Neural cell (in vitro differentiated cells): ENCODE measurements around the gene POU2AF3. TPM values are rescaled to one million over a fixed set of nuclear protein-coding genes. Genes with fewer than 3 reads are reported as not detected.

Experiments used
- H2AFZ ChIP-seq: fragments of 200-600, 300-800 bp; sonication (generic), shearing (Covaris generic); 2 replicates; pipeline ENCODE4 v1.6.0; 2014; ENCODE audit warnings: low read depth, mild to moderate bottlenecking, antibody characterized with exemption, low read length, moderate library complexity
- H3F3A ChIP-seq: fragments of 200-600 bp; shearing (Covaris generic); 2 replicates; pipeline ENCODE4 v1.6.1; 2016; ENCODE audit warnings: mild to moderate bottlenecking, moderate library complexity, mixed read lengths, antibody characterized with exemption, low read length; ENCODE audit not compliant: insufficient read depth, poor library complexity, severe bottlenecking
- H3K27ac ChIP-seq: fragments of 200-600, 300-800 bp; sonication (generic), shearing (Covaris generic); 2 replicates; pipeline ENCODE4 v1.5.1; 2014; ENCODE audit warnings: mild to moderate bottlenecking, low read length, moderate library complexity
- H3K27me3 ChIP-seq: fragments of 300-800, 200-600 bp; sonication (generic), shearing (Covaris generic); 2 replicates; pipeline ENCODE4 v1.6.0; 2014; ENCODE audit warnings: mild to moderate bottlenecking, low read depth, low read length, moderate library complexity; ENCODE audit not compliant: insufficient read depth
- H3K36me3 ChIP-seq: fragments of 300-800, 200-600 bp; sonication (generic), shearing (Covaris generic); 2 replicates; pipeline ENCODE4 v1.5.1; 2014; ENCODE audit warnings: mild to moderate bottlenecking, antibody characterized with exemption, low read length, moderate library complexity; ENCODE audit not compliant: insufficient read depth
- H3K4me2 ChIP-seq: fragments of 300-800, 200-600 bp; sonication (generic), shearing (Covaris generic); 2 replicates; pipeline ENCODE4 v1.6.0; 2014; ENCODE audit warnings: mild to moderate bottlenecking, low read length
- H3K4me3 ChIP-seq: fragments of 300-800, 200-600 bp; sonication (generic), shearing (Covaris generic); 2 replicates; pipeline ENCODE4 v1.5.1; 2014; ENCODE audit warnings: mild to moderate bottlenecking, low read length, moderate library complexity
- H3K79me2 ChIP-seq: fragments of 200-600 bp; shearing (Covaris generic); replicated peaks from 2 replicates; pipeline ENCODE4 v1.6.0; 2014; ENCODE audit warnings: mild to moderate bottlenecking, low read length, moderate library complexity; ENCODE audit not compliant: insufficient read depth
- H3K9ac ChIP-seq: fragments of 300-800, 200-600 bp; sonication (generic), shearing (Covaris generic); 2 replicates; pipeline ENCODE4 v1.6.1; 2016; ENCODE audit warnings: mild to moderate bottlenecking, low read length, mixed read lengths
- H3K9me2 ChIP-seq: fragments of 200-600 bp; shearing (Covaris generic); 2 replicates; pipeline ENCODE4 v1.6.1; 2016; ENCODE audit warnings: mild to moderate bottlenecking, low read length, mixed read lengths; ENCODE audit not compliant: insufficient read depth
- H3K9me3 ChIP-seq: fragments of 200-600, 300-800 bp; sonication (generic), shearing (Covaris generic); 2 replicates; pipeline ENCODE4 v1.6.1; 2016; ENCODE audit warnings: mild to moderate bottlenecking, mixed run types, low read length, moderate library complexity, mixed read lengths
- H4K20me1 ChIP-seq: fragments of 200-600 bp; shearing (Covaris generic); 2 replicates; pipeline ENCODE4 v1.6.1; 2016; ENCODE audit warnings: mild to moderate bottlenecking, mixed run types; ENCODE audit not compliant: insufficient read depth
- EP300 ChIP-seq: fragments of 450-650 bp; conservative IDR thresholded peaks from 2 replicates; pipeline ENCODE4 v1.6.1; 2014; ENCODE audit warnings: antibody characterized with exemption, mild to moderate bottlenecking, moderate library complexity; ENCODE audit not compliant: poor library complexity, severe bottlenecking
- EZH2 ChIP-seq: fragments of 200-600, 300-800 bp; shearing (Covaris generic), sonication (generic); IDR thresholded peaks from 2 replicates; pipeline ENCODE4 v1.6.1; 2014; ENCODE audit warnings: antibody characterized with exemption, low read length, borderline replicate concordance, mild to moderate bottlenecking; ENCODE audit not compliant: insufficient read depth, poor library complexity, severe bottlenecking
- MXI1 ChIP-seq: fragments of 450-650 bp; conservative IDR thresholded peaks from 2 replicates; pipeline ENCODE4 v1.6.1; 2014; ENCODE audit warnings: antibody characterized with exemption, mild to moderate bottlenecking; ENCODE audit not compliant: poor library complexity, severe bottlenecking
- POLR2AphosphoS5 ChIP-seq: IDR thresholded peaks from 2 replicates; pipeline ENCODE4 v1.6.1; 2012
- RAD21 ChIP-seq: fragments of 450-650 bp; conservative IDR thresholded peaks from 2 replicates; pipeline ENCODE4 v1.6.1; 2014; ENCODE audit warnings: antibody characterized with exemption, mild to moderate bottlenecking, moderate library complexity
- REST ChIP-seq: IDR thresholded peaks from 2 replicates; pipeline ENCODE4 v1.6.1; 2012; ENCODE audit warnings: borderline replicate concordance
- SMC3 ChIP-seq: fragments of 450-650 bp; conservative IDR thresholded peaks from 2 replicates; pipeline ENCODE4 v1.6.1; 2014; ENCODE audit warnings: antibody characterized with exemption, mild to moderate bottlenecking, moderate library complexity; ENCODE audit not compliant: poor library complexity
- TAF1 ChIP-seq: IDR thresholded peaks from 2 replicates; pipeline ENCODE4 v1.6.1; 2012; ENCODE audit warnings: low read depth
- polyA plus RNA-seq: library from polyadenylated mRNA; depleted of rRNA; stranded (reverse); fragments of >200 nt; gene quantifications from 2 replicates; pipeline ENCODE4 v1.2.3, GENCODE V29; 2014
- TF ChIP-seq, protein P1 (sequence below): fragments of 450-650 bp; IDR thresholded peaks from 2 replicates; pipeline ENCODE4 v1.5.1; 2014; ENCODE audit warnings: antibody characterized with exemption, mild to moderate bottlenecking, moderate library complexity; ENCODE audit not compliant: poor library complexity, severe bottlenecking

Gene POU2AF3
- polyA plus RNA-seq, 1 donor from 2014 or later = not detected

GRCh38 chr11:111269146-111269868 lies 29.0 kb upstream of the POU2AF3 start:
- H3K27me3 ChIP-seq = no peaks in the 10 kb centered on the region
- TF ChIP-seq RAD21 (no peak), EP300 (no peak), MXI1 (no peak), REST (no peak), SMC3 (no peak), POLR2AphosphoS5 (no peak), EZH2 (no peak), TAF1 (no peak)
- TF ChIP-seq, protein P1, sequence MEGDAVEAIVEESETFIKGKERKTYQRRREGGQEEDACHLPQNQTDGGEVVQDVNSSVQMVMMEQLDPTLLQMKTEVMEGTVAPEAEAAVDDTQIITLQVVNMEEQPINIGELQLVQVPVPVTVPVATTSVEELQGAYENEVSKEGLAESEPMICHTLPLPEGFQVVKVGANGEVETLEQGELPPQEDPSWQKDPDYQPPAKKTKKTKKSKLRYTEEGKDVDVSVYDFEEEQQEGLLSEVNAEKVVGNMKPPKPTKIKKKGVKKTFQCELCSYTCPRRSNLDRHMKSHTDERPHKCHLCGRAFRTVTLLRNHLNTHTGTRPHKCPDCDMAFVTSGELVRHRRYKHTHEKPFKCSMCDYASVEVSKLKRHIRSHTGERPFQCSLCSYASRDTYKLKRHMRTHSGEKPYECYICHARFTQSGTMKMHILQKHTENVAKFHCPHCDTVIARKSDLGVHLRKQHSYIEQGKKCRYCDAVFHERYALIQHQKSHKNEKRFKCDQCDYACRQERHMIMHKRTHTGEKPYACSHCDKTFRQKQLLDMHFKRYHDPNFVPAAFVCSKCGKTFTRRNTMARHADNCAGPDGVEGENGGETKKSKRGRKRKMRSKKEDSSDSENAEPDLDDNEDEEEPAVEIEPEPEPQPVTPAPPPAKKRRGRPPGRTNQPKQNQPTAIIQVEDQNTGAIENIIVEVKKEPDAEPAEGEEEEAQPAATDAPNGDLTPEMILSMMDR = no peak
- no peaks in the 10 kb centered on the region for H3K79me2 ChIP-seq
- H4K20me1 ChIP-seq = no peaks in the 10 kb centered on the region
- no peaks in the 10 kb centered on the region for H3K9me2 ChIP-seq
- no peaks in the 10 kb centered on the region for H3F3A ChIP-seq
- H2AFZ ChIP-seq = no peak overlapping the region
- no peak overlapping the region for H3K9ac ChIP-seq
- H3K4me3 ChIP-seq = no peak overlapping the region
- no peak overlapping the region for H3K27ac ChIP-seq
- no peaks in the 10 kb centered on the region for H3K9me3 ChIP-seq
- no peaks in the 10 kb centered on the region for H3K36me3 ChIP-seq
- no peak overlapping the region for H3K4me2 ChIP-seq

GRCh38 chr11:111272420-111272819 lies 25.9 kb upstream of the POU2AF3 start:
- H3K9me2 ChIP-seq = no peaks in the 10 kb centered on the region
- H3K27ac ChIP-seq = no peak overlapping the region
- H3F3A ChIP-seq = no peaks in the 10 kb centered on the region
- H3K36me3 ChIP-seq = no peaks in the 10 kb centered on the region
- no peaks in the 10 kb centered on the region for H3K79me2 ChIP-seq
- TF ChIP-seq TAF1 = no peak
- TF ChIP-seq MXI1 = no peak
- TF ChIP-seq POLR2AphosphoS5 = no peak
- TF ChIP-seq REST = no peak
- no peak for TF ChIP-seq EP300
- TF ChIP-seq, protein P1 = no peak
- no peak for TF ChIP-seq SMC3
- TF ChIP-seq EZH2 = no peak
- no peak for TF ChIP-seq RAD21
- no peak overlapping the region for H3K4me2 ChIP-seq
- no peak overlapping the region for H3K9ac ChIP-seq
- H4K20me1 ChIP-seq = no peaks in the 10 kb centered on the region
- H3K9me3 ChIP-seq = no peaks in the 10 kb centered on the region
- no peak overlapping the region for H3K4me3 ChIP-seq
- no peaks in the 10 kb centered on the region for H3K27me3 ChIP-seq
- H2AFZ ChIP-seq = no peak overlapping the region
